Measurements from ENCODE around the gene CLEC4D. TPM values are rescaled to one million over a fixed set of nuclear protein-coding genes. Genes with fewer than 3 reads are reported as not detected.
"Not testable (repeated sequence)": the region's sequence is repeated elsewhere in the genome, so short reads cannot be mapped to it uniquely, and the experiment has no call there.

Gene CLEC4D
- 0.43 TPM for total RNA-seq
- long read RNA-seq, result 0 reads

DNA sequence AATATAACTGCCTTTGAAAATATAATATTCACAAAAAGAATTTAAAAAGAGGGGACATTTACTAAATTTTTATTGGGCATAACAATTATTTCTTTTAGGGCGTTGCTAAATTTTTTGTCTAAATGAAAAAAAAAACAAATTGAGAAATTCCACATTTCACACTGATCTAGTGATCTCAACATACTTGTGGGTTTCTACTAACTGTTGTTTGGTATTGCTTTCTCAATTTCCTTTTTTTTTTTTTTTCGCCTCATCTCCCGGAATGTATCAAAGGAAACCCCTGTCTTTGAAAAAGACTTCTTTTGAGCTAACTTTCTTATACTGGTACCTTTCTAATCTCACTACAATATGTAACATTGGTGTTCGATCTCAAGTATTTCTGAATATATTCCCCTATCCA is at the start of gene CLEC4D:
Gene CLEC4D, plus strand, starts transcription at position 248 of the 400 bp plus-strand sequence. CDS start 230 bp downstream, outside the sequence.
- intact Hi-C loops (cut with DNase I), result no loop called here

DNA sequence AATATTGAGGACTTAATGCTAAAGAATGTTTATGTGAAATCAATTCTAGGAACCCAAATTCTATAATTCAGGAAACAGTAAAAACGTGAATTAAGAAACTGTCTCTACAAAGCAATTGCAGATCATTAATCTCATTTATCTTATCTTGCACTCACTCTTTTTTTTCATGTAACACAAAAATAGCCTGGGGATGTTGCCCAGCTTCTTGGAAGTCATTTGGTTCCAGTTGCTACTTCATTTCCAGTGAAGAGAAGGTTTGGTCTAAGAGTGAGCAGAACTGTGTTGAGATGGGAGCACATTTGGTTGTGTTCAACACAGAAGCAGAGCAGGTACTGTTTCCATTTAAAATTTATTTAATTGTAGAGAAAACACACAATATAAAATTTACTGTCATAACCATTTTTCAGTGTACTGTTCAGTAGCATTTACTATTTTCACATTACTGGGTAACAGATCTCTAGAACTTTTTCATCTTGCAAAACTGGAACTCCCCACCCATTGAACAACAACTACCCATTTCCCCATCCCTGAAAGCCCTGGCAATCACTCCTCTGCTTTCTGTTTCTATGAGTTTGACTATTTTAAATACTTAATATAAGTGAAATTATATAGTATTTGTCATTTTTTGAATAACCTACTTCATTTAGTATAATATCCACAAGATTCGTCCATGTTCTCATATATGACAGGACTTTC is 47.9 kb upstream of the CLEC4D start:
- DNase-seq (ENCODE audit: low spot score), result no peak

More for the DNA sequence above, at the start of gene CLEC4D:
- no peak for DNase-seq (ENCODE audit: low spot score)

DNA sequence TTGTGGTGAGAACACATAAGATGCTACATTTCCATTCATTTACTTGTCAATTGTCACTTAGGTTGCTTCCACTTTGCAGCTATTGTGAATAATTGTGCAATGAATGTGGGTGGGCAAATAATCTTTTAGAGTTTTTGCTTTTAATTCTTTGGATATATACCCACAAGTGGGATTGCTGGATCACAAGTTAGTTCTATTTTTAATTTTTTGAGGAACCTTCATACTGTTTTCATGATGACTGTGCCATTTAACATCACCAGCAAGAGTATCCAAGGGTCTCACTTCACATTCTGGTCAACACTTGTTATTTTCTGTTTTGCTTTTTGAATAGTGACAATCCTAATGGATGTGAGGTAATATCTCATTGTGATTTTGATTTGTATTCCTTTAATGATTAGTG is 47.1 kb upstream of the CLEC4D start:
- DNase-seq (ENCODE audit: low spot score), result no peak
- intact Hi-C loops (cut with DNase I), result no loop called here

More for the DNA sequence above, 47.9 kb upstream of the CLEC4D start:
- intact Hi-C loops (cut with DNase I), result no loop called here

DNA sequence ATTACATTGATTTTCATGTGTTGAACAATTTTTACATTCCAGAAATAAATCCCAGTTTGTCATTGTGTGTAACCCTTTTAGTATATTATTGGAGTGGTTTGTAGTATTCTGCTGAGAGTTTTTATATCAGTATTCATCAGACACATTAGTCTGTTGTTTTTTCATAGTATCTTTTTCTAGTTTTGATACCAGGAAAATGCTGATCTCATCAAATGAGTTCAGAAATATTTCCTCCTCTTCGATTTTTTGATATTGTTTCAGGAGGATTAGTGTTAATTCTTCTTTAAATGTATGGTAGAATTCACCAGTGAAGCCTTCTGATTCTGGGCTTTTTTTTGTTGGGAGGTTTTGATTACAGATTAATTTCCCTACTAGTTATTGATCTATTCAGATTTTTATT is 42.2 kb upstream of the CLEC4D start:
- intact Hi-C loops (cut with DNase I), result no loop called here
- no peak for DNase-seq (ENCODE audit: low spot score)

DNA sequence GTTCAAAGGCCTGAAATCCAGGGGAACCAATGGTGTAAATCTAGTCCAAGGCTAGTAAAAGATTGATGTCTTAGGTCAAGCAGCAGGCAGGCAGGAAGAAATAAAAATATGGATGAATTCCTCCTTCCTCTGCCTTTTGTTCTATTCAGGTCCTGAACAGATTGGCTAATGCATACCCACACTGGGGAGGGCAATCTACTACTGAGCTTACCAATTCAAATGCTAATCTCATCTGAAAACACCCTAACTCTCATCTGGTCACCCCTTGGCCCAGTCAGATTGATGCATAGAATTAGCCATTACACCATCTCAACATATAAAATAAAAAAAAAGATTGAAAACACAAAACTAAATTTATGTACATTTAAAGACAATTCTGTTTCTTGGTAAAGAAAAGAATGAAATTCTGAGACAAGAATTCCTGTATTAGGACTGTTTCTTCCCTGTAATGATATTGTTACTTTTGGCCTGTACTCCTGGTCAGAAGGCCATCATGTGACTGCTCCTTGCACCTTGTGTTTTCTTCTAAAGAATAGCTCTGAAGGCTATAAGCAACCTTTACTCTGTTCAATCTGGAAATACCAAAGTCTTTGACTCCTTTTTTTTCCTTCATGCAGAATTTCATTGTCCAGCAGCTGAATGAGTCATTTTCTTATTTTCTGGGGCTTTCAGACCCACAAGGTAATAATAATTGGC is 37.6 kb upstream of the CLEC4D start:
- intact Hi-C loops (cut with DNase I), result no loop called here
- DNase-seq (ENCODE audit: low spot score), result no peak

DNA sequence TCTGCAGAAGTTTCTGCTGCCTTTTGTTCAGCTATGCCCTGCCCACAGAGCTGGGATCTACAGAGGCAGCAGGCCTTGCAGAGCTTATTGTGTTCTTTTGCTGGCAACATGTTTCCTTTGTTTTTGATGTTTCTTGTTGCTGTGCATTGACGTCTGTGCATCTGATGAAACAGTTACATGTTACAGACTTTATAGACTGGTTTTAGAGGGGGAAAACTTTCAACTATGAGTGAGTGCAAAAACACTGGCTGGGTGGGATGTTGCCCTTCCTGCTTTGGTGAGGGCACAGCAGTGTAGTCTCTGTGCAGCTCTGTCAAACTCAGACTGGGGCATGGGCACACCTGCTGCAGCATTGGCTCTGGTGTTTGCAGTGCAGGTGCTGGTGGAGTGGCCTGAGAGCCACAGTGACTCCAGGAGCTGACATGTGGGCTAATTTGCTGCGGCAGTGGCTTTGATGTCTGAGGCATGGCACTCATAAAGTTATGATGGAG is 30.7 kb upstream of the CLEC4D start:
- intact Hi-C loops (cut with DNase I), result no loop called here
- no peak for DNase-seq (ENCODE audit: low spot score)

DNA sequence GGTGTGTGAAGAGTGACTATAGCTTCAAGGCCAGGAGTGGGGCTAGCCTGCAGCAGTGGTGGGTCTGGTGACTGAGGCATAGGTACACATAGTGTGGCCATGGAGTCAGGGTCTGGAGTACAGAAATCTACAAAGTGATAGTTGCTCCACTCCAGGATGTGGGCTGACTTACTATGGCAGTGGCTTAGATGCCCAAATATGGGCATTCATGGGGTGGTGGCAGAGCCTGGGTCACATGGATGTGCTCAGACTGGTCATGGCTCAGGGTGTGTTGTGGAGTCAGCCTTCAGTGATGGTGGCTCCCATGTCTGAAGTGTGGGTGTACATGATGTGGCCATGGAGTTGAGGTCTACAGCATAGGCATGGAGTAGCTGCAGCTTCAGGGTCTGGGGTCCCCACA is 30.2 kb upstream of the CLEC4D start:
- DNase-seq (ENCODE audit: low spot score), result no peak
- intact Hi-C loops (cut with DNase I), result no loop called here

DNA sequence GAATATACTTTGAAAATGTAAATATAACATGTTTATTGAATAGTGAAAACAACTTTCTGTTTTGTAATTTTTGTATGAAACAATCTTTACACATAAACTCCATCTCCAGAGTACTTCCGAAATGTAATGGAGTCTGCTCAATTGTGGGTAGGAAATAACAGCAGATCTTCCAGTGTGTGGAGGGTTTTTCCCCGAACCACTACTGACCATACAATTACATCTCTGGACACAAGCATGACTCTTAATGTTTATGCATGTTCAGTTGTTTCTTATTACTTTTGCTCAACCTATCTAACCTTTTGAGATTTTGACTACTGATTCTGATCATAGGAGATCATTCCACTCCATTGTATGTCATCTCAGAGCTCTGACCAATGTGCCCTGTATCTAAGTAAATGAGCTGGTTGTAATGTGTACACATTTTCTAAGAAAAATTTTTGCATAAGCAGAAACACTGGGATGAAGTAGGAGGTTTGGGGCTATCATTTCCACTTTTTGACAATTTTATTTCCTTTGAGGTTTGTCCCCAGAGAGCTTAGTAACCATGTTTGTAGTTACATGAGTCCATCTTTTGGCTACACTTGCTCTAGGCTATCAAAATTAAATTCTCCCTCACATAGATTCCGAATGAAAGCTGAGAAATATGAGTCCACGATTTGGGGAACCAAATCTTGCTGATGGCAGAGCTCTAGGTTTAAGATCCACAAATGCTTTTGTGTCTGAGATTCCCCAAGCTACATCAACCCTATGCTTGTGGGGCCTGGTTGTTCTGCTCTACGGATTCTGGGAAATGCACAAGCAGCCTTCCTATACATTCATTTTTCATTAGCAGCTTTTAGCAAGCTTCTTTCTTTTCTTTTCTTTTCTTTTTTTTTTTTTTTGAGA is 21.4 kb upstream of the CLEC4D start:
- intact Hi-C loops (cut with DNase I), result no loop called here
- no peak for DNase-seq (ENCODE audit: low spot score)

DNA sequence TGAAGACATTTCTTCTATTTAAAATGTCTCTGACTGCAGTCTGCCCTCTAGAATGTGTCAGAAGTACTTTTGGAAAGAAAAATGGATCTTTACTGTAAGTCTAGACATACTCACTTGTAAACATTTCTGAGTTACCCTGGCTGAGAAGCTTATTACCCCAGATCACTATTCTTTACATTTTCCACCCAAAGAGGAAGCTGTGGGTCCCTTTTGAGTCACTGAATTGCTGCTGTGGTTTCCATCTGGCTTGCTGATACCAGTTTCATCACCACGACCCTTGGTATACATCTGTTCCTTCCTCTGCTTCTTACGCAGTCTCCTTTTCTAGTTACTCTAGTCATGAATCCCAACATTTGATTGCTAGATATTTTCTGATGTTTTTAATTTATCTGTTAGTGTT is 20.2 kb upstream of the CLEC4D start:
- no peak for DNase-seq (ENCODE audit: low spot score)
- intact Hi-C loops (cut with DNase I), result no loop called here

DNA sequence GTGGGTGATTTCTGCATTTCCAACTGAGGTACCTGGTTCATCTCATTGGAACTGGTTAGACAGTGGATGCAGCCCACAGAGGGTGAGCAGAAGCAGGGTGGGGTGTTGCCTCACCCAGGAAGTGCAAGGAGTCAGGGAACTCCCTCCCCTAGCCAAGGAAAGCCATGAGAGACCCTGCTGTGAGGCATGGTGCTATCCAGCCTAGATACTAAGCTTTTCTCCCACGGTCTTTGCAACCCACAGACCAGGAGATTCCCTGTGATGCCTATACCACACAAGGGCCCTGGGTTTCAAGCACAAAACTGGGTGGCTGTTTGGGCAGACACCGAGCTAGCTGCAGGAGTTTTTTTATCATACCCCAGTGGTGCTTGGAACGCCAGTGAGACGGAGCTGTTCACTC is 17.6 kb upstream of the CLEC4D start:
- not testable (repeated sequence) for DNase-seq (ENCODE audit: low spot score)

DNA sequence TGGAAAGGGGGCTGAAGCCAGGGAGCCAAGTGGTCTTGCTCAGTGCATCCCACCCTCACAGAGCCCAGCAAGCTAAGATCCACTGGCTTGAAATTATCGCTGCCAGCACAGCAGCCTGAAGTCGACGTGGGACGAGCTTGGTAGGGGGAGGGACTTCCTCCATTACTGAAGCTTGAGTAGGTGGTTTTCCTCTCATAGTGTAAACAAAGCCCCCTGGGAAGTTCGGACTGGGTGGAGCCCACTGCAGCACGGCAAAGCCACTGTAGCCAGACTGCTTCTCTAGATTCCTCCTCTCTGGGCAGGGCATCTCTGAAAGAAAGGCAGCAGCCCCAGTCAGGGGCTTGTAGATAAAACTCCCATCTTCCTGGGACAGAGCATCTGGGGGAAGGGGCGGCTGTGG is 17.2 kb upstream of the CLEC4D start:
- DNase-seq (ENCODE audit: low spot score); intact Hi-C loops (cut with DNase I): not testable (repeated sequence)

More for the DNA sequence above, 17.6 kb upstream of the CLEC4D start:
- intact Hi-C loops (cut with DNase I), result not testable (repeated sequence)

DNA sequence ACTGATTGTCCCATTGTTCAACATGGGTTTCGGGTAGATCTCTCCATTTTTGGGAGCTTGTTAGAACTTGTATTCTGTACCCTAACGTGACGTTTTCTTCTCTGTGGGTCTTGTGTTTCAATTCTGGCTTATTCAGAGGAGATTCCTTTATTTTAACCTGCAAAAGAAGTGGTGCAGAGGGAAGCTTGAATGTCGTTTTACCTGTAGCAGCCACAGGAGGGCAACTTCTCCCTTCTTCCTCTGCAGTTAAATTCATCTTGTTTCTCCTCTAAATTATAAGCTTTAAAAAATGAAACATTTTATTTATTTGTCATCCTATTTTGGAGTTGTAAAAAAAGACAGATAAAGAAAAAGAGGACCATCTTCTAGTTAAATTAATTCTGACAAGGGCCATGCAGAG is 13.7 kb upstream of the CLEC4D start:
- no peak for DNase-seq (ENCODE audit: low spot score)
- intact Hi-C loops (cut with DNase I), result no loop called here

DNA sequence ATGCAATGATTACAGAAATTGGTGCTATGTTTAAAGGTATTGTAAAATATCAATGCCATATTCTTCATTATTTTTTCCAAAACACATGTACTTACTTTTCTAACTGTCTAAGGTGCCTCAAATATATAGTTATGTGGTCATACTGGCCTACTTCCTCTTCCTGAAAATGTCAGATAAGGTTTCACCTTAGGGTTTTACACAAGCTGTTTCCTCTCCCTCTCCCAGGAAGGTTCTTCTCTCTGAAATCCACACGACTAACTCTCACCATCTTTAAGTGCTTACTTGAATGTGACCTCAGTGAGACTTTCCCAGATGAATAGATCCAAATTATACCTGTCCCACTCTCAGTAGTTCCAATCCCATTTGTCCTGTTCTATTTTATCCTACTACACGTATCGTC is 11.6 kb upstream of the CLEC4D start:
- no peak for DNase-seq (ENCODE audit: low spot score)
- intact Hi-C loops (cut with DNase I), result no loop called here

DNA sequence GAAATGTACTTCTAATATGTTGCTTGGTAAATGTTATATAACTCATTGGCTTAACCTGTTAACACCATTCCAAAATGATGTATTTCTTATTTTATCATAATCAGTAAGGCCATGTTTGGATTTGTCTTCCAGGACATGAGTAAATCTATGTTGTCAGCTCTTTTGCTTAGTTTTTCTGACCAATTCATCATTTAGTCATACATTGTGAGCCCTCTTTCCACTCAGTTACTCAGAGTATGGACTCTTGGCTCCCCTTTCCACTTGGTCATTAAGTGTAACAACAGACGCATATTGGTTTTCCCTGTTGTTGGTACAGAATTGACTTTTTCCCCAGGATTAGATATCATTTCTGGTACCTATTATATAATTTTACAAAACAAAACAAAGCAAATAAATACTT is 9.0 kb upstream of the CLEC4D start:
- DNase-seq (ENCODE audit: low spot score), result no peak
- intact Hi-C loops (cut with DNase I), result no loop called here

DNA sequence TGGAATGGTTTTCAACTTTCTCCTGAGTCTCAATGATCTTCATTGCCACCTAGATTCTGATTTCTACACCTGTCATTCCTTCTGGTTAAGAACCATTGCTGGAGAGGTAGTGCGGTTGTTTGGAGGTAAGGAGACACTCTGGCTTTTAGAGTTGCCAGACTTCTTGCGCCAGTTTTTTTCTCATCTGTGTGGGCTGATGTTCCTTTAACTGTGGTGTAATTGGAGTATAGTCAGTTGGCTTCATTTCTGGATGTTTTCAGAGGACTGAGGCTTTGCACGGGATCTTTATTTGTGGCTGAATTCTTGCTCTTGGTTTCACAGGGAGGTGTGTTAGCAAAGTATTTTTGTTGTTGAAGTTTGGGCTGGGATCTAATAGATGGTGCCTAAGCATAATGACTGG is 5.7 kb upstream of the CLEC4D start:
- intact Hi-C loops (cut with DNase I), result no loop called here
- no peak for DNase-seq (ENCODE audit: low spot score)

DNA sequence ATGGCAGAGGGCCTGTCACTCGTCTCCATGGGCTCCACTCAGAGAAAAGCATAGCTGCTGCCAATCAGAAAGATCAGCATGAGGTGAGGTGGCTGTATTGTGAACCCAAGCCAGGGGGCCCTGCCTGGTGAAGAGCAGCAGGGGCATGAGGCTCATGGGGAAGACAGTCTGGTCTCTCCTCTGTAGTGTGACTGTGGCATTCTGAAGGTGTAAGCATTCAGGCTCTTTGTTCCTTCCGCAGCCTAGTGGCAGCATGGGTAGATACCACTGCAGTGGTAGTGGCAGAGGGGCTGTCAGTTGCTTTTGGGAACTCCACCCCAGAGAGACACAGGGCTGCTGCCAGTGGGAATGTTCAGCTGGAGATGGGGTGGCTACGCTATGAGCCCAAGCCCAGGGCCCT is 5.1 kb upstream of the CLEC4D start:
- intact Hi-C loops (cut with DNase I), result no loop called here
- no peak for DNase-seq (ENCODE audit: low spot score)

DNA sequence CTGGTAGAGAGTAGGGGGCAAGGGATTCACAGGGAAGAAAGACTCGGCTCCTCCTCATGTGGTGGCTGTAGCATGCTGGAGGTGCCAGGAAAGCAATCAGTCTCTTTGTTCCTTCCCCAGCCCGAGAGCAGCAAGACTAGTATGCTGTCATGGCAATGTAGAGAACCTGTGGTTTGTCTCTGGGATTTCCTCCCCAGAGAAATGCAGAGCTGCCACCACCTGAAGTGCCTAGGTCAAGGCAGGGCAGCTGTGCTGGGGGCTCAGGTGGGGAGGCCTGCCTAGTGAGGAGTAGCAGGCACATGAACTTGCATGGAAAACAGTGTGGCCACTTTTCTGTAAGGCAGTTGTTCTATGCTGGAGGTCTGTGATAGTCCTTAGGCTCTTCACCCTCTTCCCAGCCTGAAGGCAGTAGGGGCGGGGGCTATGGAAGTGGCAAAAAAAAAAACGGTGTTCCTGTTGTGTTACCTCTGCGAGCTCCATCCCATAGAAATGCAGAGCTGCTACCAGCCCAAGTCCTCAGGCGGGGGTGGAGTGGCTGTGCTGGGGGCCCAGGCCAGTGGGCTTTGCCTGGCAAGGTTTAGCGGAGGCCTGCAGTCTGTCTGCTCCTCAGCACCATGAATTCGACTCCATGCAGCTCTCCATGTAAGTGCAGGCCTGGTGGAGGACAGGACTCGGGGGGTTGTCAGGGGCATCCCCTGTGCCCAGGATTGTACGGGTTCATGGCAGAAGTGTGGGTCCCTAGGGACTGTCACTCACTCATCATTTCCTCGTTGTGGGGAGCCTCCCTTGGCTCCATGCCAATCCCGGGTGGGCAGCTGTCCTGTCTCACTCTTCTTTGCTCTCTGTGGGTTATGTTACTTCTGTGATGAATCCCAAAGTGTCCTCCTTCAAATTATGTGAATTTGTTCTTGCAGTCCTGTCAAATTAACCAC is 4.1 kb upstream of the CLEC4D start:
- no peak for DNase-seq (ENCODE audit: low spot score)

DNA sequence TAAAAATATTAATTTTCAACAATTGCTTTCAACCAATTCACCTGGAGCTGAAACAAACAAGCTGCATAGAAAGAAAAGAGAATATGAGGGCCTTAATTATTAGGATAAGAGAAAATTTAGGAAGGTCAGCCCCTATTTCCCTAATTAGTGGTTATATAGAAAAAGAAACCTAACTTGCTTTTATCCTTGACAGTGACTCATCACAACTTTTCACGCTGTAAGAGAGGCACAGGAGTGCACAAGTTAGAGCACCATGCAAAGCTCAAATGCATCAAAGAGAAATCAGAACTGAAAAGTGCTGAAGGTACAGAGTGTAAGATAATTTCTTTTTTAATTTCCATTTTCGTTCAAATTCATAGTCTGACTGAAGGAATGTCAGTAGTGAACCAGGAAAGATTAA is 4.7 kb downstream of the CLEC4D start:
- intact Hi-C loops (cut with DNase I), result no loop called here

More for the DNA sequence above, 4.1 kb upstream of the CLEC4D start:
- intact Hi-C loops (cut with DNase I), result no loop called here

DNA sequence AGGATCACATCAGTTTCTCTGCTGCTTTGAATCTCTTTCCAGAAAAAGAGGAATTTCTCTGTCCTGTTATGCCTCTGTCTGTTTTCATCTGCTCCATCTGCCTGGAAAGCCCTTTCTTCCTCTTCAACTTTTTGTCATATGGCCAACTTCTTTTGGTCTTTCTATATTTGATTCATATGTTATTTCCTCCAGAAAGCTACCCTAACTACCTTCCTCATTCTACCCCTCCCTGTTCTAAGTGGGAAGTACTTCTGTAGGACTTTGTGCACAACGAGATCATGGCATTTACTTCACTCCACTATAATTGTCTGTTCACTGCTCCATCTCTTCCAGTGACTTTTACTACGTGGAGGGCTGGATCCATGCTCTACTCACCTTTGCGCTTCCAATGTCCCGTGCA is 5.9 kb downstream of the CLEC4D start:
- DNase-seq (ENCODE audit: low spot score), result no peak
- intact Hi-C loops (cut with DNase I), result no loop called here

More for the DNA sequence above, 4.7 kb downstream of the CLEC4D start:
- no peak for DNase-seq (ENCODE audit: low spot score)
